SK-N-SH treated with all-trans-retinoic acid at 6 μM for 48 hours (cell line): ENCODE data around the gene SLC25A52.

Source experiments
- CSDC2 ChIP-seq: fragments of 250-450 bp; sonication (Bioruptor Pico); IDR thresholded peaks from 2 replicates; pipeline ENCODE4 v1.5.0; 2020; ENCODE audit warnings: mild to moderate bottlenecking, moderate library complexity
- CSRNP3 ChIP-seq: fragments of 250-450 bp; sonication (Bioruptor Pico); IDR thresholded peaks from 2 replicates; pipeline ENCODE4 v1.5.1; 2021; ENCODE audit warnings: mild to moderate bottlenecking, moderate library complexity
- PATZ1 ChIP-seq: fragments of 250-450 bp; sonication (Bioruptor Pico); IDR thresholded peaks from 2 replicates; pipeline ENCODE4 v1.8.0; 2020; ENCODE audit warnings: mild to moderate bottlenecking, moderate library complexity, borderline replicate concordance
- PPARA ChIP-seq: fragments of 250-450 bp; sonication (Bioruptor Pico); IDR thresholded peaks from 2 replicates; pipeline ENCODE4 v1.5.0; 2020; ENCODE audit warnings: mild to moderate bottlenecking, borderline replicate concordance
- SNAI2 ChIP-seq: fragments of 250-450 bp; sonication (Bioruptor Pico); IDR thresholded peaks from 2 replicates; pipeline ENCODE4 v1.5.0; 2020; ENCODE audit warnings: mild to moderate bottlenecking, moderate library complexity
- ZFP30 ChIP-seq: fragments of 450-650 bp; formaldehyde crosslinking; IDR thresholded peaks from 2 replicates; pipeline ENCODE4 v1.5.0; 2022; ENCODE audit warnings: mild to moderate bottlenecking, moderate library complexity
- TF ChIP-seq, protein P1 (sequence below): fragments of 250-450 bp; sonication (Bioruptor Pico); IDR thresholded peaks from 2 replicates; pipeline ENCODE4 v1.8.0; 2021; ENCODE audit warnings: low read depth, mild to moderate bottlenecking, moderate library complexity, borderline replicate concordance

DNA sequence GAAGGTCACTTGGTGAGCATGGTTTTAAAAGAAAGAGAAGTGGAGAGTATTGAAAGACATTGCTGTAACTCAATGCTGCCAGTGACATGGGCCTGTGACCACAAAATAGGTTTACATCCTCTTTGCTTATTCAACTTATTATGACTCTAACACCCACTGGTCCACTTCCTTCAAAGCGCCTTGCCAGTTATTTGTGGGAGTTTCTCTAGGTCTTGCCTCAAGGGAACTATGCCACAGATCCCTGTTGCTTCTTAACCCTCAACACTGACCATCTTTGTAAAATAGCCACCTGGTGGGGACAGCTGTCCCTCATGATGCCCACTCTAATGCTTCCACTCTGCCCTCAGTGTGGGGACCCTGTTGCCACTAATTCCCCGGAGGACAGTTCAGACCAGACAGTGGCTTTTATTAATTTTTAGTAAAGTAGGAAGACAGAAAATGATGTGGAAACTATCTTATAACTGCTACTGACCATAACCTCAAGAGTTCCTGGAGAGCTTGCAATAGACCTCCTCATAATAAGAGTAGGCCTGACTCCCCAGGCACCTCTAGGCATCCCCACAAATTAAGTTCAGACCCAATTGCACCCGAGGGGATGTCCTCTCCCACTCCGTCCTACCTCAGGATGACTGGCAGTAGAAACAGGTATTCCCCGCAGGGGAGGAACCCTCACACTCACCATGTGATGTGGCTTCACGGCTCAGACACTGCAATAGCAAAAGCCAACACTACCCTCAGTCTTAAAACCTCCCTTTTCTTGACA lies 31.3 kb upstream of the SLC25A52 start:
- TF ChIP-seq CSDC2 (CRISPR knock-in tag) (no peak), PPARA (CRISPR knock-in tag) (no peak), SNAI2 (CRISPR knock-in tag) (no peak), PATZ1 (CRISPR knock-in tag) (no peak), ZFP30 (CRISPR knock-in tag) (no peak), CSRNP3 (no peak)
- TF ChIP-seq, protein P1, sequence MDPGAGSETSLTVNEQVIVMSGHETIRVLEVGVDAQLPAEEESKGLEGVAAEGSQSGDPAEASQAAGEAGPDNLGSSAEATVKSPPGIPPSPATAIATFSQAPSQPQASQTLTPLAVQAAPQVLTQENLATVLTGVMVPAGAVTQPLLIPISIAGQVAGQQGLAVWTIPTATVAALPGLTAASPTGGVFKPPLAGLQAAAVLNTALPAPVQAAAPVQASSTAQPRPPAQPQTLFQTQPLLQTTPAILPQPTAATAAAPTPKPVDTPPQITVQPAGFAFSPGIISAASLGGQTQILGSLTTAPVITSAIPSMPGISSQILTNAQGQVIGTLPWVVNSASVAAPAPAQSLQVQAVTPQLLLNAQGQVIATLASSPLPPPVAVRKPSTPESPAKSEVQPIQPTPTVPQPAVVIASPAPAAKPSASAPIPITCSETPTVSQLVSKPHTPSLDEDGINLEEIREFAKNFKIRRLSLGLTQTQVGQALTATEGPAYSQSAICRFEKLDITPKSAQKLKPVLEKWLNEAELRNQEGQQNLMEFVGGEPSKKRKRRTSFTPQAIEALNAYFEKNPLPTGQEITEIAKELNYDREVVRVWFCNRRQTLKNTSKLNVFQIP (CRISPR knock-in tag): no peak
